DMS53 treated with DMSO at 0.1 percent for 48 hours (cell line): ENCODE results near the gene ALPP.
"Not testable (repeated sequence)": the region's sequence is repeated elsewhere in the genome, so short reads cannot be mapped to it uniquely, and the experiment has no call there.

ENCODE experiments used
- DNase-seq: peaks from one replicate; lab custom pipeline; 2025; ENCODE audit not compliant: unreplicated experiment; lab: John Stamatoyannopoulos, UW

Gene ALPP

GRCh38 chr2:232419245-232420072 is 40.9 kb downstream of the ALPP start:
- DNase-seq = no peak

- no peak for DNase-seq
Measured at GRCh38 chr2:232420073-232420454, 41.5 kb downstream of the ALPP start.

GRCh38 chr2:232420463-232421188 is 42.1 kb downstream of the ALPP start:
- DNase-seq = peak; percentile 58

- DNase-seq = no peak
Measured at GRCh38 chr2:232421189-232421785, 42.7 kb downstream of the ALPP start.

- no peak for DNase-seq
Measured at GRCh38 chr2:232422051-232422450, 43.5 kb downstream of the ALPP start.

GRCh38 chr2:232422996-232423395 is 44.4 kb downstream of the ALPP start:
- DNase-seq = not testable (repeated sequence)

- DNase-seq = not testable (repeated sequence)
Measured at GRCh38 chr2:232423407-232423806, 44.9 kb downstream of the ALPP start.

- DNase-seq = no peak
Measured at GRCh38 chr2:232431705-232432590, 53.4 kb downstream of the ALPP start.
